GM19468 (cell line): ENCODE results near the gene TUBA4B.

Experiments used
- ATAC-seq: cut with Tn5 transposase; IDR thresholded peaks from one replicate; pipeline ENCODE4 v1.9.1; 2021; ENCODE audit warnings: mild to moderate bottlenecking, moderate library complexity, moderate number of reproducible peaks; ENCODE audit not compliant: unreplicated experiment; ENCODE audit errors: extremely low read depth

TUBA4B gene

GRCh38 chr2:219252900-219253752 lies at the start of gene TUBA4B:
TUBA4B (plus strand) TSS chr2:219253243; CDS start chr2:219253408, 165 bp downstream.
- ATAC-seq: no peak

GRCh38 chr2:219204425-219205164 lies 48.4 kb upstream of the TUBA4B start:
- no peak for ATAC-seq

- ATAC-seq: no peak
Measured at GRCh38 chr2:219205165-219205538, 47.9 kb upstream of the TUBA4B start.

GRCh38 chr2:219205981-219206327 lies 47.1 kb upstream of the TUBA4B start:
- no peak for ATAC-seq

GRCh38 chr2:219206328-219207133 lies 46.5 kb upstream of the TUBA4B start, which contains the start of gene ZFAND2B:
ZFAND2B (plus strand) TSS chr2:219206782; CDS start chr2:219206988, 206 bp downstream.
- peak; percentile 97 for ATAC-seq

- ATAC-seq: no peak
Measured at GRCh38 chr2:219207134-219207883, 45.7 kb upstream of the TUBA4B start.

- ATAC-seq: no peak
Measured at GRCh38 chr2:219207884-219208740, 44.9 kb upstream of the TUBA4B start.

- no peak for ATAC-seq
Measured at GRCh38 chr2:219209236-219210195, 43.5 kb upstream of the TUBA4B start.

GRCh38 chr2:219210196-219210885 lies 42.7 kb upstream of the TUBA4B start:
- ATAC-seq: no peak

GRCh38 chr2:219210886-219211362 lies 42.1 kb upstream of the TUBA4B start:
- no peak for ATAC-seq

- no peak for ATAC-seq
Measured at GRCh38 chr2:219213026-219213415, 40.0 kb upstream of the TUBA4B start.

- ATAC-seq: no peak
Measured at GRCh38 chr2:219213486-219214071, 39.5 kb upstream of the TUBA4B start.

- ATAC-seq: no peak
Measured at GRCh38 chr2:219214141-219214540, 38.9 kb upstream of the TUBA4B start.

GRCh38 chr2:219214786-219215185 lies 38.3 kb upstream of the TUBA4B start:
- no peak for ATAC-seq

GRCh38 chr2:219215871-219216534 lies 37.0 kb upstream of the TUBA4B start:
- no peak for ATAC-seq

- no peak for ATAC-seq
Measured at GRCh38 chr2:219216535-219216915, 36.5 kb upstream of the TUBA4B start.
